ENCODE data around the gene KIF3B. TPM values are rescaled to one million over a fixed set of nuclear protein-coding genes. Genes with fewer than 3 reads are reported as not detected.

KIF3B gene
- polyA plus RNA-seq, 1 donor (not counting 4 experiments of a cell fraction or from before 2014, with no cell fraction given) = 20.3 TPM

DNA sequence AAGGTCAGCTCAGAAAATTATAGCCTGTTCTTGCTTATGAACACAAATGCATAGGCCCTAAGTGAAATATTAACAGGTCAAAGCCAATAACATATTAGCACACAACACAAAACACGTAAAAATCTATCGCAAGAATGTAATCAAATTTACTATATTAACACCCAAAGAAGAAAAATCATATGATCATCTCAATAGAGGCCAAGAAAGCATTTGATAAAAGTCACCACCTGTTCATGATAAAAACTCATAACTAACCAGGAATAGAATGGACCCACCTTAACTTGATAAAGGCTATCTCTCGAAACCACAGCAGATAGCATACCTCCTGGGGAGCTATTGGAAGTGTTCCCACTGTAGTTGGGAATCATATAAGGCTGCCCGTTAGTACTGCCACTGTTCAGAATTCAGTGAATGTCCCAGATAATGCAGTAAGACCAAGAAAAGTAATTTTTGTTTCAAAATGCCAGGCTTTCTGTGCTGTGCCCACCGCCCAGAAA lies 48.2 kb upstream of the KIF3B start:
- no peak overlapping the region for H3K9ac ChIP-seq (ENCODE audit: control insufficient read depth, extremely low read depth, insufficient read depth, low read length)
- no peak overlapping the region for H2AFZ ChIP-seq (ENCODE audit: control insufficient read depth, low read length)
- peaks cover 34 to 46% of the 10 kb centered on the region in 2 experiments for H3K36me3 ChIP-seq (ENCODE audit: control insufficient read depth in 2 of 2, extremely low read depth in 1 of 2, insufficient read depth in 2 of 2, low read length in 2 of 2)
- H3K27me3 ChIP-seq (ENCODE audit: control insufficient read depth, extremely low read depth, insufficient read depth, low read length) = no peaks in the 10 kb centered on the region
- H3K4me3 ChIP-seq (ENCODE audit: control insufficient read depth in 2 of 3, extremely low read depth in 1 of 3, insufficient read depth in 2 of 3, low read depth in 1 of 3, low read length in 3 of 3) = no peak overlapping the region
- H3K9me3 ChIP-seq (ENCODE audit: control insufficient read depth, low read depth, low read length) = no peaks in the 10 kb centered on the region
- H3K4me2 ChIP-seq (ENCODE audit: control insufficient read depth, extremely low read depth, insufficient read depth, low read depth, low read length) = no peak overlapping the region
- no peaks in the 10 kb centered on the region for H3K4me1 ChIP-seq (ENCODE audit: control insufficient read depth, extremely low read depth, insufficient read depth, low read length)
- DNase-seq (ENCODE audit: low read depth, low spot score) = no peak
- FAIRE-seq = no peak
- dilution Hi-C loops (cut with MboI; ENCODE audit: extremely low pct_ligation_motif_present, low sequenced_read_pairs) = no loop called here
- no peak for TF ChIP-seq EZH2 (IDR thresholded peaks at IDR 0.05; ENCODE audit: low read length)
- TF ChIP-seq, protein P1, sequence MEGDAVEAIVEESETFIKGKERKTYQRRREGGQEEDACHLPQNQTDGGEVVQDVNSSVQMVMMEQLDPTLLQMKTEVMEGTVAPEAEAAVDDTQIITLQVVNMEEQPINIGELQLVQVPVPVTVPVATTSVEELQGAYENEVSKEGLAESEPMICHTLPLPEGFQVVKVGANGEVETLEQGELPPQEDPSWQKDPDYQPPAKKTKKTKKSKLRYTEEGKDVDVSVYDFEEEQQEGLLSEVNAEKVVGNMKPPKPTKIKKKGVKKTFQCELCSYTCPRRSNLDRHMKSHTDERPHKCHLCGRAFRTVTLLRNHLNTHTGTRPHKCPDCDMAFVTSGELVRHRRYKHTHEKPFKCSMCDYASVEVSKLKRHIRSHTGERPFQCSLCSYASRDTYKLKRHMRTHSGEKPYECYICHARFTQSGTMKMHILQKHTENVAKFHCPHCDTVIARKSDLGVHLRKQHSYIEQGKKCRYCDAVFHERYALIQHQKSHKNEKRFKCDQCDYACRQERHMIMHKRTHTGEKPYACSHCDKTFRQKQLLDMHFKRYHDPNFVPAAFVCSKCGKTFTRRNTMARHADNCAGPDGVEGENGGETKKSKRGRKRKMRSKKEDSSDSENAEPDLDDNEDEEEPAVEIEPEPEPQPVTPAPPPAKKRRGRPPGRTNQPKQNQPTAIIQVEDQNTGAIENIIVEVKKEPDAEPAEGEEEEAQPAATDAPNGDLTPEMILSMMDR (optimal IDR thresholded peaks at IDR 0.05 in 1 of 3, IDR thresholded peaks at IDR 0.05 in 1 of 3, conservative IDR thresholded peaks at IDR 0.05 in 1 of 3; ENCODE audit: extremely low read depth in 1 of 3, insufficient read depth in 2 of 3, low read length in 3 of 3) = no peak
- H3K27ac ChIP-seq (ENCODE audit: control insufficient read depth, insufficient read depth, low read length) = no peak overlapping the region
- H4K20me1 ChIP-seq (ENCODE audit: control insufficient read depth, extremely low read depth, insufficient read depth, low read length) = no peaks in the 10 kb centered on the region
- no peaks in the 10 kb centered on the region for H3K9me1 ChIP-seq (ENCODE audit: control insufficient read depth, extremely low read depth, insufficient read depth, low read length)
- H3K79me2 ChIP-seq (ENCODE audit: control insufficient read depth, insufficient read depth, low read length) = no peaks in the 10 kb centered on the region

DNA sequence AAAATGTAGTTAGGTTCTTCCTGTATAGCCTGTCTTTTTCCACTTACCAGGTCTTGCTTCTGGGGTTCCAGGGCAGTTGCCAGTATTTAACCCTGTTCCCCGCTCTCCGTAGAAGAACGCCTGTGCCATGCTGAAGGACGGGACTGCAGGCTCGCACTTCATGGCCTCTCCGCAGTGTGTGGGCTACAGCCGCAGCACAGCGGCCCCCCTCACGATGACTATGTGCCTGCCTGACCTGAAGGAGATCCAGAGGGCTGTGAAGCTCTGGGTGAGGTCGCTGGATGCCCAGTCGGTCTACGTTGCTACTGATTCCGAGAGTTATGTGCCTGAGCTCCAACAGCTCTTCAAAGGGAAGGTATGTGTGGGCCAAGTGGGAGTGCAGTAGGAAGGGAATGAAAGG lies 46.7 kb upstream of the KIF3B start:
- dilution Hi-C loops (cut with MboI; ENCODE audit: extremely low pct_ligation_motif_present, low sequenced_read_pairs) = no loop called here
- Histone ChIP-seq H3K27ac (ENCODE audit: control insufficient read depth, insufficient read depth, low read length) (no peak overlapping the region), H4K20me1 (ENCODE audit: control insufficient read depth, extremely low read depth, insufficient read depth, low read length) (no peaks in the 10 kb centered on the region), H3K4me3 (ENCODE audit: control insufficient read depth in 2 of 3, extremely low read depth in 1 of 3, insufficient read depth in 2 of 3, low read depth in 1 of 3, low read length in 3 of 3) (no peak overlapping the region), H3K9ac (ENCODE audit: control insufficient read depth, extremely low read depth, insufficient read depth, low read length) (no peak overlapping the region), H3K9me1 (ENCODE audit: control insufficient read depth, extremely low read depth, insufficient read depth, low read length) (peaks cover 4% of the 10 kb centered on the region), H3K79me2 (ENCODE audit: control insufficient read depth, insufficient read depth, low read length) (no peaks in the 10 kb centered on the region), H3K9me3 (ENCODE audit: control insufficient read depth, low read depth, low read length) (no peaks in the 10 kb centered on the region), H3K4me1 (ENCODE audit: control insufficient read depth, extremely low read depth, insufficient read depth, low read length) (peaks cover 4% of the 10 kb centered on the region), H3K27me3 (ENCODE audit: control insufficient read depth, extremely low read depth, insufficient read depth, low read length) (no peaks in the 10 kb centered on the region), H3K4me2 (ENCODE audit: control insufficient read depth, extremely low read depth, insufficient read depth, low read depth, low read length) (no peak overlapping the region), H3K36me3 (ENCODE audit: control insufficient read depth in 2 of 2, extremely low read depth in 1 of 2, insufficient read depth in 2 of 2, low read length in 2 of 2) (peaks cover 37 to 50% of the 10 kb centered on the region in 2 experiments), H2AFZ (ENCODE audit: control insufficient read depth, low read length) (no peak overlapping the region)
- no peak for FAIRE-seq
- TF ChIP-seq EZH2 (IDR thresholded peaks at IDR 0.05; ENCODE audit: low read length) = no peak
- TF ChIP-seq, protein P1 (optimal IDR thresholded peaks at IDR 0.05 in 1 of 3, IDR thresholded peaks at IDR 0.05 in 1 of 3, conservative IDR thresholded peaks at IDR 0.05 in 1 of 3; ENCODE audit: extremely low read depth in 1 of 3, insufficient read depth in 2 of 3, low read length in 3 of 3) = no peak
- no peak for DNase-seq (ENCODE audit: low read depth, low spot score)

Data from keratinocyte (primary cell).